HEK293 (cell line): ENCODE data around the gene FRMD5.

ENCODE experiments used
- CTCF ChIP-seq: fragments of 450-650 bp; formaldehyde crosslinking; IDR thresholded peaks from 2 replicates; pipeline ENCODE4 v1.5.1; 2016; ENCODE audit warnings: missing biosample characterization, missing genetic modification characterization
- KLF1 ChIP-seq: fragments of 450-650 bp; formaldehyde crosslinking; IDR thresholded peaks from 2 replicates; pipeline ENCODE4 v1.5.1; 2016; ENCODE audit warnings: missing biosample characterization, missing genetic modification characterization
- RBAK ChIP-seq: fragments of 450-650 bp; formaldehyde crosslinking; IDR thresholded peaks from 2 replicates; pipeline ENCODE4 v1.5.1; 2016; ENCODE audit warnings: missing biosample characterization, missing genetic modification characterization
- YY1 ChIP-seq: fragments of 450-650 bp; formaldehyde crosslinking; IDR thresholded peaks from 2 replicates; pipeline ENCODE4 v1.5.1; 2018; ENCODE audit warnings: missing biosample characterization, missing genetic modification characterization
- ZBTB21 ChIP-seq: fragments of 450-650 bp; formaldehyde crosslinking; IDR thresholded peaks from 2 replicates; pipeline ENCODE4 v1.5.1; 2017; ENCODE audit warnings: missing biosample characterization, missing genetic modification characterization
- ZNF138 ChIP-seq: fragments of 450-650 bp; formaldehyde crosslinking; IDR thresholded peaks from 2 replicates; pipeline ENCODE4 v1.5.1; 2016; ENCODE audit warnings: missing biosample characterization, missing genetic modification characterization, borderline replicate concordance
- ZNF24 ChIP-seq: fragments of 450-650 bp; formaldehyde crosslinking; IDR thresholded peaks from 2 replicates; pipeline ENCODE4 v1.5.1; 2016; ENCODE audit warnings: missing biosample characterization, missing genetic modification characterization
- ZNF248 ChIP-seq: fragments of 450-650 bp; formaldehyde crosslinking; IDR thresholded peaks from 2 replicates; pipeline ENCODE4 v1.5.1; 2017; ENCODE audit warnings: missing biosample characterization, missing genetic modification characterization
- ZNF302 ChIP-seq: fragments of 450-650 bp; formaldehyde crosslinking; IDR thresholded peaks from 2 replicates; pipeline ENCODE4 v1.5.1; 2016; ENCODE audit warnings: missing biosample characterization, missing genetic modification characterization, low read depth
- ZNF521 ChIP-seq: fragments of 450-650 bp; formaldehyde crosslinking; IDR thresholded peaks from 2 replicates; pipeline ENCODE4 v1.5.1; 2017; ENCODE audit warnings: missing biosample characterization, mild to moderate bottlenecking, missing genetic modification characterization
- ZNF670 ChIP-seq: fragments of 450-650 bp; formaldehyde crosslinking; IDR thresholded peaks from 2 replicates; pipeline ENCODE4 v1.5.1; 2016; ENCODE audit warnings: missing biosample characterization, missing genetic modification characterization, low read depth
- TF ChIP-seq, protein P1 (sequence below): fragments of 450-650 bp; formaldehyde crosslinking; IDR thresholded peaks from 2 replicates; pipeline ENCODE4 v1.5.1; 2016; ENCODE audit warnings: missing biosample characterization, missing genetic modification characterization
- TF ChIP-seq, protein P2 (sequence below): fragments of 450-650 bp; formaldehyde crosslinking; optimal IDR thresholded peaks from 2 replicates; pipeline ENCODE3; 2016; ENCODE audit warnings: missing biosample characterization, mild to moderate bottlenecking, missing genetic modification characterization

DNA sequence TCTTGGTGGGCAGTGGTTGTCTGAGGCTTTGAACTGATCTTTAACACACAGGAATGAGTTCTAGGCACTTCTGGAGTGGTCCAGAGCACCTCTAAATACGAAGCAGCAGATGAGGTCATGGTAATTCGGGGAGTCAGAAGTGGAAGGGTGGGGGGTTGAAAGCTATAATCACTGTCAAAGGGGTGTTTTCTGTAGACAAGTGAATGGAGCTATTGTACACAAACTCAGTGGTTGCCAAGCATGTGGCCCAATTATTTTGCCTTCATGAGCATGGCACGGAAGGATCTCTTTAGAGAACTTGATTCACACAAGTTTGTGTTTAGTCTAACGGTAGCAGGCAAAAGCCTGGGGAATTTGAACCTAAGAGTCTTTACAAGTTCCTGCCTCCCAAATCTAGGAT, 6.3 kb downstream of the FRMD5 start:
- TF ChIP-seq ZNF24 (tag by site-specific recombination), result no peak
- no peak for TF ChIP-seq ZBTB21 (tag by site-specific recombination)
- TF ChIP-seq CTCF (tag by site-specific recombination), result no peak
- TF ChIP-seq RBAK (tag by site-specific recombination), result no peak
- TF ChIP-seq ZNF521 (tag by site-specific recombination), result no peak
- TF ChIP-seq, protein P1, sequence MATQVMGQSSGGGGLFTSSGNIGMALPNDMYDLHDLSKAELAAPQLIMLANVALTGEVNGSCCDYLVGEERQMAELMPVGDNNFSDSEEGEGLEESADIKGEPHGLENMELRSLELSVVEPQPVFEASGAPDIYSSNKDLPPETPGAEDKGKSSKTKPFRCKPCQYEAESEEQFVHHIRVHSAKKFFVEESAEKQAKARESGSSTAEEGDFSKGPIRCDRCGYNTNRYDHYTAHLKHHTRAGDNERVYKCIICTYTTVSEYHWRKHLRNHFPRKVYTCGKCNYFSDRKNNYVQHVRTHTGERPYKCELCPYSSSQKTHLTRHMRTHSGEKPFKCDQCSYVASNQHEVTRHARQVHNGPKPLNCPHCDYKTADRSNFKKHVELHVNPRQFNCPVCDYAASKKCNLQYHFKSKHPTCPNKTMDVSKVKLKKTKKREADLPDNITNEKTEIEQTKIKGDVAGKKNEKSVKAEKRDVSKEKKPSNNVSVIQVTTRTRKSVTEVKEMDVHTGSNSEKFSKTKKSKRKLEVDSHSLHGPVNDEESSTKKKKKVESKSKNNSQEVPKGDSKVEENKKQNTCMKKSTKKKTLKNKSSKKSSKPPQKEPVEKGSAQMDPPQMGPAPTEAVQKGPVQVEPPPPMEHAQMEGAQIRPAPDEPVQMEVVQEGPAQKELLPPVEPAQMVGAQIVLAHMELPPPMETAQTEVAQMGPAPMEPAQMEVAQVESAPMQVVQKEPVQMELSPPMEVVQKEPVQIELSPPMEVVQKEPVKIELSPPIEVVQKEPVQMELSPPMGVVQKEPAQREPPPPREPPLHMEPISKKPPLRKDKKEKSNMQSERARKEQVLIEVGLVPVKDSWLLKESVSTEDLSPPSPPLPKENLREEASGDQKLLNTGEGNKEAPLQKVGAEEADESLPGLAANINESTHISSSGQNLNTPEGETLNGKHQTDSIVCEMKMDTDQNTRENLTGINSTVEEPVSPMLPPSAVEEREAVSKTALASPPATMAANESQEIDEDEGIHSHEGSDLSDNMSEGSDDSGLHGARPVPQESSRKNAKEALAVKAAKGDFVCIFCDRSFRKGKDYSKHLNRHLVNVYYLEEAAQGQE (tag by site-specific recombination), result no peak
- TF ChIP-seq, protein P2, sequence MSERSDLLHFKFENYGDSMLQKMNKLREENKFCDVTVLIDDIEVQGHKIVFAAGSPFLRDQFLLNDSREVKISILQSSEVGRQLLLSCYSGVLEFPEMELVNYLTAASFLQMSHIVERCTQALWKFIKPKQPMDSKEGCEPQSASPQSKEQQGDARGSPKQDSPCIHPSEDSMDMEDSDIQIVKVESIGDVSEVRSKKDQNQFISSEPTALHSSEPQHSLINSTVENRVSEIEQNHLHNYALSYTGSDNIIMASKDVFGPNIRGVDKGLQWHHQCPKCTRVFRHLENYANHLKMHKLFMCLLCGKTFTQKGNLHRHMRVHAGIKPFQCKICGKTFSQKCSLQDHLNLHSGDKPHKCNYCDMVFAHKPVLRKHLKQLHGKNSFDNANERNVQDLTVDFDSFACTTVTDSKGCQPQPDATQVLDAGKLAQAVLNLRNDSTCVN (tag by site-specific recombination), result no peak
- TF ChIP-seq KLF1 (tag by site-specific recombination), result no peak
- no peak for TF ChIP-seq ZNF248
- TF ChIP-seq ZNF670, result no peak
- no peak for TF ChIP-seq YY1 (tag by site-specific recombination)
- no peak for TF ChIP-seq ZNF302 (tag by site-specific recombination)
- no peak for TF ChIP-seq ZNF138 (tag by site-specific recombination)
